Aorta (tissue), 5 donors: ENCODE results near the gene MRAS. TPM values are rescaled to one million over a fixed set of nuclear protein-coding genes. Genes with fewer than 3 reads are reported as not detected.

ENCODE experiments used
- ATAC-seq: fragments of 200-7000 bp; cut with Tn5 transposase; one replicate; pipeline ENCODE4 v1.9.1; 2022; ENCODE audit warnings: moderate library complexity; ENCODE audit not compliant: low FRiP score
- DNase-seq, 2 donors: peaks; one replicate each; pipeline ENCODE4 v3.0.0-alpha.2; 2020
- H3K27ac ChIP-seq, 2 donors: one replicate each; pipeline ENCODE4 v1.5.1; 2013; ENCODE audit warnings: low read length in 2 of 2, mild to moderate bottlenecking in 2 of 2, moderate library complexity in 2 of 2, control low read depth in 1 of 2, inconsistent platforms in 1 of 2, low read depth in 1 of 2
- H3K27me3 ChIP-seq, 2 donors: one replicate each; pipeline ENCODE4 v1.6.1; 2013; ENCODE audit warnings: control low read depth in 1 of 2, low read length in 1 of 2, mild to moderate bottlenecking in 1 of 2, moderate library complexity in 1 of 2; ENCODE audit not compliant: insufficient read depth in 2 of 2, control insufficient read depth in 1 of 2
- H3K36me3 ChIP-seq, 2 donors: one replicate each; pipeline ENCODE4 v1.6.1; 2013; ENCODE audit warnings: control low read depth in 1 of 2, low read length in 1 of 2, mild to moderate bottlenecking in 1 of 2; ENCODE audit not compliant: insufficient read depth in 2 of 2, control insufficient read depth in 1 of 2
- H3K4me1 ChIP-seq, 2 donors: one replicate each; pipeline ENCODE4 v1.6.1; 2013; ENCODE audit warnings: low read length in 2 of 2, control low read depth in 1 of 2, mild to moderate bottlenecking in 1 of 2, moderate library complexity in 1 of 2; ENCODE audit not compliant: insufficient read depth in 2 of 2, control insufficient read depth in 1 of 2
- H3K4me3 ChIP-seq, 2 donors: one replicate each; pipeline ENCODE4 v1.5.1; 2013; ENCODE audit warnings: low read length in 2 of 2, control low read depth in 1 of 2, mild to moderate bottlenecking in 1 of 2
- H3K9me3 ChIP-seq: one replicate; pipeline ENCODE4 v1.6.1; 2013; ENCODE audit warnings: mild to moderate bottlenecking, low read length; ENCODE audit not compliant: control insufficient read depth
- WGBS, 2 donors: extraction: QIAGEN DNeasy Blood & Tissue Kit; methylation state at CpG; one replicate each; pipeline ENCODE4 v1.1.7; 2013; 5-methylcytosine and 5-hydroxymethylcytosine counted together
- intact Hi-C, 2 donors: fragments of 100-400 bp; cut with DNase I; formaldehyde crosslinking; loops; one replicate each; pipeline versions ENCODE4 v1.14.2 to v1.15.0; 2022
- polyA plus RNA-seq, 2 donors: library from polyadenylated mRNA; stranded (reverse); fragments of 200-250 nt; gene quantifications; one replicate each; pipeline ENCODE4 v1.2.3, GENCODE V29; 2013
- total RNA-seq, 2 donors: library from RNA; stranded (reverse); fragmentation: NEBNext Ultra II Directional; extraction: Animal tissue kit (Norgen Biotek cat#: 25700); gene quantifications; one replicate each; pipeline ENCODE4 v1.2.1, GENCODE V29; 2021
- donor health status: healthy with polysubstance abuse.
- donor health status: Bipolar disorder and iron deficiency.
- donor health status: DM: no; HTN: no; CAD: no.
- donor health status: DM: no; HTN: no; CAD: no.
- donor health status: DM: yes; HTN: yes; CAD: no.

MRAS gene
- total and polyA plus RNA-seq, 4 donors, result 22.8 to 68.1 (median 39.9) TPM

DNA sequence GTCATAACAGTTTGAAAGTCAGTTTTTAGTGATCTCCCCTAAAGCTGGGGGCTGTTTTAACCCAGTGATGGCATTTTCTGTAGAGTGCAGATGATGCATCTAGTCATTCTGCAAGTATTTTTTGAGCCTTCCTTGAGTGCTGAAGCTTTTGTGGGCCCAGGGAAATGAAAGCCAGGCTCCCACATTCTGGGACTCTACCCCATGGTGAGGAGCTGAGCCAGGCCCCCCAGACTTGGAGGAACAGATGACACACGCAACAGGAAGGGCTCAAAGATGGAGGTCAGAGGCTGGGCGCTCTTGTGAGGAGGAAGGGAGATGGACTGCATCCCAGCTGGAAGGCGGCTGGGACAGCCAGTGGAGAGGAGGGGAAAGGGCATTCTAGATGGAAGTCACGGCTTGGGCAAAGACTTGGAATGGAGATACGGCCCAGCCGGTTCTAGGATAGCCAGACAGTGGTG, 40.8 kb downstream of the MRAS start:
- no peak overlapping the region for H3K4me3 ChIP-seq
- H3K4me1 ChIP-seq, result peaks cover 0 to 6% of the 10 kb centered on the region in 2 donors
- no peaks in the 10 kb centered on the region for H3K36me3 ChIP-seq
- ATAC-seq, result no peak
- no peak for DNase-seq
- no peak overlapping the region for H3K27ac ChIP-seq
- intact Hi-C loops, result no loop called here
- no peaks in the 10 kb centered on the region for H3K27me3 ChIP-seq
- no peaks in the 10 kb centered on the region for H3K9me3 ChIP-seq
- 86 to 87% methylated on average over 6 of the region's 6 CpGs for WGBS, 2 donors

DNA sequence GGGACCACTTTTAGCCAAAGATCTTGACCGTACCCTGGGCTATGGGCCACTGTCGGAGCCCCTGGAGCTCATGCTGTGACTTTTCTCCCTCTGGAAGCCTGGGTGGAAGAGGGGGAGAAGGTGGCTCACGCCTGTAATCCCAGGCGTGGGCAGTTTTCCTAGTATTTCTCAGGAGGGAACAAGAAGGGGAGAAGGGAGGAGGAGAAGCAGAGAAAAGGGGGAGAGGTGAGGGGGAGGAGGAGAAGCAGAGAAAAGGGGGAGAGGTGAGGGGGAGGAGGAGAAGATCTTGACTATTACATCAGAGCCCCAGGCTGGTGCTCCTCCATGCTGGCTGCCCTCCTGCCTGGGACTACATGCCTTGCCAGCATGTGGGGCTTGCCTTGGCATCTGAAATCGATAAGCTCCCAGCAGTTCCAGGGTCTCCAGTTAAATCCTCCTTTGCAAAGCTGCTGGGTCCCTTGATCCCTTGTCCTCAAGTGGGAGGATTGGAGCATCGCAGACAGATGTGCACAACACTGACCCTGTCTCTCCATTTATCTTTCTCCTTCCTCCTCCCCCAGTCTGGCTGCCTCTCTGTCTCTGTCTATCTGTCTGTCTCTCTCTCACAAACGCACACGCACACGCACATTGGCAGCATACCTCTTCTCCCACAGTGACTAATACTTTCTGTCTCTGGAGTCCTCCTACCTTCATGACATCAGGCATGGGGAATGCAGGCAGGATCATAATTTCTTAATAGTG, 41.6 kb downstream of the MRAS start:
- Histone ChIP-seq H3K27me3 (no peaks in the 10 kb centered on the region), H3K9me3 (no peaks in the 10 kb centered on the region), H3K36me3 (no peaks in the 10 kb centered on the region), H3K4me3 (no peak overlapping the region), H3K27ac (peak overlapping the region in 1 of 2 donors; percentile 34), H3K4me1 (peaks cover 0 to 6% of the 10 kb centered on the region in 2 donors)
- intact Hi-C loops, result loop anchor here in 1 of 2 donors (5.0 kb wide), 1 partner anchor 58 kb away; no protein-coding TSS in a partner anchor
- ATAC-seq (peak; percentile 42), DNase-seq (no peak)
- WGBS, 2 donors, result 12 to 18% methylated on average over 9 of the region's 9 CpGs

DNA sequence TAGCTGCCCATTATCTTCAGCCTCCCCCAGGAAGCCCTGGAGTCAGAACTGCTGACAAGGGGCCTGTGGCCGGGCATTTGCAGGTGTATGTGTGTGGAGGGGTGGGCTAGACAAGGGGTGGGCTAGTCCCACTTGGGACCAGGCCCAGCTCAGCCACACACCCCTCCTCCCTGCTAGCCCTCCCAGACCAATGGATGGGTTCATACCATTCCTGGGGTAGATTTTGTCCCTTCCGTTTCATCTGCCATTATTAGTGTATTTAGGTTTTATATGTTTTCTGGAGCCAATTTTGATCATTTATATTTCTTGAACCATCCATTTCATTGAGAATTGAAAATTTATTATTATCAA, 42.2 kb downstream of the MRAS start:
- WGBS, 2 donors, result 63 to 65% methylated on average over 2 of the region's 2 CpGs
- H3K4me3 ChIP-seq, result no peak overlapping the region
- H3K36me3 ChIP-seq, result no peaks in the 10 kb centered on the region
- no peak overlapping the region for H3K27ac ChIP-seq
- H3K4me1 ChIP-seq, result peaks cover 0 to 6% of the 10 kb centered on the region in 2 donors
- intact Hi-C loops, result loop anchor here in 1 of 2 donors (5.0 kb wide), 1 partner anchor 58 kb away; no protein-coding TSS in a partner anchor
- no peaks in the 10 kb centered on the region for H3K27me3 ChIP-seq
- ATAC-seq (peak; percentile 16), DNase-seq (no peak)
- H3K9me3 ChIP-seq, result no peaks in the 10 kb centered on the region

DNA sequence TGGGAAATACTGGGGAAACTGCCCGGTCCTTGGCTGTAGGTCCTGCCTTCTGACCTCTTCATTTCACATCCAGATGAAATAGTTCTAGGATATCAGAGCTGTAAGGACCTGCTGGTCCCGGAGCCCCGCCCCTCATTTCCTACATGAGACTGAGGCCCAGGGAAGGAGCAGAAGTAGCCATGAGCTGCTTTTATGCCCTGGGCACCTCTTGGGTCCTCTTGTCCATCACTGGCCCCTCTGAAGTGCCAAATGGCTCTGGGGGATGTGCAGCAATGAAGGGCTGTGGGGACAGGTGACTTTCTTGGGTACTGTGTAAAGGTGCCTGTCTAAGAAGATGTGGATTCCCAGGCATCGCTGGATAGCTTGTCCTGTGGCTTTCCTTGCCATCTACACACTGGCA, 45.8 kb downstream of the MRAS start:
- WGBS, 2 donors, result 96% methylated on average over 4 of the region's 4 CpGs
- intact Hi-C loops, result loop anchor here in 1 of 2 donors (5.0 kb wide), 1 partner anchor 62 kb away; no protein-coding TSS in a partner anchor
- H3K4me1 ChIP-seq, result peaks cover 0 to 6% of the 10 kb centered on the region in 2 donors
- ATAC-seq (no peak), DNase-seq (no peak)
- H3K9me3 ChIP-seq, result no peaks in the 10 kb centered on the region
- no peak overlapping the region for H3K27ac ChIP-seq
- H3K4me3 ChIP-seq, result no peak overlapping the region
- H3K36me3 ChIP-seq, result no peaks in the 10 kb centered on the region
- H3K27me3 ChIP-seq, result no peaks in the 10 kb centered on the region

DNA sequence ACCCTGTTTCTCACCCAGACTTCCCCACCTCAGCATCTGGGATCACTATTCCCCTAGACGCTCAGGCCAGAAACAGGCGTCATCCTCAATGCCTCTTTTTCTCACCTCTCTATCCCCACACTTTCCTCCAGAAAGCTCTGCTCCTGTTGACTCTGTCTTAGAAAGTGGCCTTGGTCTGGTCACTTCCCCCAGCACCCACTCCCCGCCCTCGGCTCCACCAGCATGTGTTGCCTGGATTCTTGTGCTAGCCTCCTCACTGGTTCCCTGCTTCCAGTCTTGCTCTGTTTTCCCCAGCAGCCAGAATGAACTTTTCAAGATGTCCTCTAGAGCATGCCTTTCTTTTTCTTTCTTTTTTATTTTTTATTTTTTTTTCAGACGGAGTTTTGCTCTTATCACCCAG, 46.3 kb downstream of the MRAS start:
- no peak overlapping the region for H3K4me3 ChIP-seq
- WGBS, 2 donors, result 95% methylated on average over 5 of the region's 5 CpGs
- no peak for ATAC-seq
- DNase-seq, result no peak
- intact Hi-C loops, result loop anchor here in 1 of 2 donors (5.0 kb wide), 1 partner anchor 62 kb away; no protein-coding TSS in a partner anchor
- no peak overlapping the region for H3K27ac ChIP-seq
- H3K36me3 ChIP-seq, result no peaks in the 10 kb centered on the region
- peaks cover 0 to 6% of the 10 kb centered on the region in 2 donors for H3K4me1 ChIP-seq
- no peaks in the 10 kb centered on the region for H3K27me3 ChIP-seq
- no peaks in the 10 kb centered on the region for H3K9me3 ChIP-seq

- H3K4me1 ChIP-seq, result no peaks in the 10 kb centered on the region
- DNase-seq (no peak), ATAC-seq (no peak)
- H3K4me3 ChIP-seq, result no peak overlapping the region
- no peaks in the 10 kb centered on the region for H3K27me3 ChIP-seq
- H3K9me3 ChIP-seq, result no peaks in the 10 kb centered on the region
- H3K36me3 ChIP-seq, result no peaks in the 10 kb centered on the region
- 87 to 91% methylated on average over 12 of the region's 12 CpGs for WGBS, 2 donors
- no peak overlapping the region for H3K27ac ChIP-seq
- intact Hi-C loops, result no loop called here
Measured at GRCh38 chr3:138395865-138396751, 47.7 kb downstream of the MRAS start.

GRCh38 chr3:138396752-138397410, 48.5 kb downstream of the MRAS start:
- WGBS, 2 donors, result 89% methylated on average over 14 of the region's 14 CpGs
- Histone ChIP-seq H3K4me3 (no peak overlapping the region), H3K4me1 (no peaks in the 10 kb centered on the region), H3K9me3 (no peaks in the 10 kb centered on the region), H3K27ac (no peak overlapping the region), H3K27me3 (no peaks in the 10 kb centered on the region), H3K36me3 (no peaks in the 10 kb centered on the region)
- intact Hi-C loops, result no loop called here
- ATAC-seq, result no peak
- DNase-seq, result no peak

DNA sequence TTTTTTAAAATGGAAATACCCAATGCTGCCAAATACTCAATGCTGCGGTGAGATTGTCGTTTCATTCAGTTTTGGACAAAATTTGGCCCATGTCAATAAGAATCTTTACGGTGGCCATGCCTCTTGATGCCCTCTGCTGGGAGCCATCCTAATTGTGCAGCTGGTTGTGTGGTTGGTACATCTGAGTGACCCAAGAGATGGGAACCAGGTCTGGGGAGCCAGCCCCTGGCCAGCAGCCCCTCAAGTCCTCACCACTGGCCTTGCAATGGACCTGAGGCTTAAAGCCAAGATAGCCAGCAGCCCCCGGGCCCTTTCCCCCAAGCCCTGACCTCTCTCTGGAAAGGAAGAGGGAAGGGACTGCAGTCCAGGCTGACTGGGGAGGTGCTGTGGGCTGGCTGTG, 49.6 kb downstream of the MRAS start:
- intact Hi-C loops, result no loop called here

More for the DNA sequence above, 49.6 kb downstream of the MRAS start:
- Histone ChIP-seq H3K36me3 (peaks cover 0 to 2% of the 10 kb centered on the region in 2 donors), H3K27ac (no peak overlapping the region), H3K9me3 (no peaks in the 10 kb centered on the region), H3K4me1 (no peaks in the 10 kb centered on the region), H3K4me3 (no peak overlapping the region), H3K27me3 (no peaks in the 10 kb centered on the region)
- no peak for ATAC-seq
- DNase-seq, result no peak
- WGBS, 2 donors, result 67 to 79% methylated on average over 3 to 4 of the region's 4 CpGs
